Caco-2 (cell line): Measurements from ENCODE around the gene SULT1C4. TPM values are rescaled to one million over a fixed set of nuclear protein-coding genes. Genes with fewer than 3 reads are reported as not detected.

ENCODE experiments used
- BruUV-seq: library from RNA; stranded (reverse); fragments of 400-500 nt; replicated peaks from 2 replicates; lab custom pipeline; 2021; lab: Mats Ljungman, UMichigan
- CTCF ChIA-PET: fragments of 300-600 bp; sonication (Branson Sonifier 250); formaldehyde crosslinking; loops from one replicate; lab custom pipeline; 2022; ENCODE audit warnings: antibody characterized with exemption; lab: Charles Lee
- POLR2A ChIA-PET: fragments of 300-600 bp; sonication (Branson Sonifier 250); formaldehyde crosslinking; loops from one replicate; lab custom pipeline; 2022; ENCODE audit warnings: antibody characterized with exemption; lab: Charles Lee
- DNase-seq, 2 experiments: peaks; one replicate each; pipeline versions ENCODE4 v3.0.0 to v3.0.0-alpha.2; 2020 to 2022
- H3K27me3 ChIP-seq: replicated peaks from 2 replicates; pipeline ENCODE4 v1.6.0; 2011; ENCODE audit warnings: low read length; ENCODE audit not compliant: control insufficient read depth, insufficient read depth
- H3K36me3 ChIP-seq: 2 replicates; pipeline ENCODE4 v1.5.1; 2011; ENCODE audit warnings: low read length; ENCODE audit not compliant: control insufficient read depth, insufficient read depth
- H3K4me1 ChIP-seq: fragments of 250-450 bp; sonication (Bioruptor Pico); 2 replicates; pipeline ENCODE4 v1.5.1; 2020; ENCODE audit warnings: mild to moderate bottlenecking
- H3K4me3 ChIP-seq: 2 replicates; pipeline ENCODE4 v1.5.1; 2011; ENCODE audit warnings: low read depth, mild to moderate bottlenecking, control low read depth, low read length
- H3K9me3 ChIP-seq: fragments of 250-450 bp; sonication (Bioruptor Pico); 2 replicates; pipeline ENCODE4 v1.5.1; 2020; ENCODE audit warnings: mild to moderate bottlenecking, moderate library complexity
- H3K27ac Mint-ChIP-seq: one replicate; pipeline ENCODE4 v1.8.0; 2022; ENCODE audit warnings: mixed read lengths; ENCODE audit not compliant: unreplicated experiment
- H3K27me3 Mint-ChIP-seq: one replicate; pipeline ENCODE4 v1.8.0; 2022; ENCODE audit warnings: mixed read lengths; ENCODE audit not compliant: insufficient read depth, unreplicated experiment
- H3K36me3 Mint-ChIP-seq: one replicate; pipeline ENCODE4 v1.8.0; 2022; ENCODE audit warnings: mild to moderate bottlenecking, mixed read lengths; ENCODE audit not compliant: insufficient read depth, unreplicated experiment
- H3K4me1 Mint-ChIP-seq: one replicate; pipeline ENCODE4 v1.8.0; 2022; ENCODE audit warnings: low read depth, mixed read lengths; ENCODE audit not compliant: unreplicated experiment
- H3K4me3 Mint-ChIP-seq: one replicate; pipeline ENCODE4 v1.8.0; 2022; ENCODE audit warnings: mild to moderate bottlenecking, moderate library complexity, mixed read lengths; ENCODE audit not compliant: unreplicated experiment
- H3K9me3 Mint-ChIP-seq: one replicate; pipeline ENCODE4 v1.8.0; 2022; ENCODE audit warnings: mixed read lengths; ENCODE audit not compliant: unreplicated experiment
- CTCF ChIP-seq, 2 experiments: fragments of 200-600 bp in 1 of 2; IDR thresholded peaks; 1 replicate in 1 of 2; 2 replicates in 1 of 2; pipeline versions ENCODE4 v1.5.1 to v1.8.0; 2011 to 2022; ENCODE audit warnings: antibody characterized with exemption in 1 of 2, control low read depth in 1 of 2, inconsistent platforms in 1 of 2, low read depth in 1 of 2, low read length in 1 of 2, mild to moderate bottlenecking in 1 of 2, moderate library complexity in 1 of 2; ENCODE audit not compliant: insufficient read depth in 1 of 2, severe bottlenecking in 1 of 2, unreplicated experiment in 1 of 2
- intact Hi-C: fragments of 100-400 bp; cut with micrococcal nuclease; formaldehyde crosslinking; loops from one replicate; pipeline ENCODE4 v1.10.0; 2022; ENCODE audit not compliant: unreplicated experiment
- total RNA-seq: library from RNA; stranded (reverse); gene quantifications from 2 replicates; pipeline ENCODE4 v1.2.3, GENCODE V29; 2022

SULT1C4 gene
- total RNA-seq, 1 experiment from 2014 or later, result 4.0 TPM

- no peaks in the 10 kb centered on the region for H3K36me3 Mint-ChIP-seq
- H3K27ac Mint-ChIP-seq, result no peak overlapping the region
- DNase-seq, result no peak
- H3K4me1 Mint-ChIP-seq, result peaks cover 14% of the 10 kb centered on the region
- H3K36me3 ChIP-seq, result no peaks in the 10 kb centered on the region
- H3K4me3 ChIP-seq, result no peak overlapping the region
- H3K4me3 Mint-ChIP-seq, result no peak overlapping the region
- H3K4me1 ChIP-seq, result no peaks in the 10 kb centered on the region
- intact Hi-C loops, result no loop called here
- ChIA-PET POLR2A (no interaction called here), CTCF (no interaction called here)
- H3K9me3 Mint-ChIP-seq, result peaks cover 30% of the 10 kb centered on the region
- H3K27me3 ChIP-seq, result no peaks in the 10 kb centered on the region
- no peaks in the 10 kb centered on the region for H3K27me3 Mint-ChIP-seq
- TF ChIP-seq CTCF (IDR thresholded peaks at IDR 0.05; ENCODE audit: insufficient read depth in 1 of 2, low read depth in 1 of 2, low read length in 1 of 2, severe bottlenecking in 1 of 2, unreplicated experiment in 1 of 2), result no peak
- BruUV-seq, result no TSS peak
- 0 out of 2 replicates have a peak, but pooled peaks cover 3% of the 10 kb centered on the region for H3K9me3 ChIP-seq
Measured at GRCh38 chr2:108360776-108361468, 16.8 kb upstream of the SULT1C4 start.

GRCh38 chr2:108363024-108363907 is 14.5 kb upstream of the SULT1C4 start:
- POLR2A ChIA-PET, result no interaction called here
- peaks cover 30% of the 10 kb centered on the region for H3K9me3 Mint-ChIP-seq
- no TSS peak for BruUV-seq
- CTCF ChIA-PET, result no interaction called here
- no peaks in the 10 kb centered on the region for H3K27me3 Mint-ChIP-seq
- no peaks in the 10 kb centered on the region for H3K36me3 ChIP-seq
- TF ChIP-seq CTCF (IDR thresholded peaks at IDR 0.05; ENCODE audit: insufficient read depth in 1 of 2, low read depth in 1 of 2, low read length in 1 of 2, severe bottlenecking in 1 of 2, unreplicated experiment in 1 of 2), result no peak
- H3K36me3 Mint-ChIP-seq, result no peaks in the 10 kb centered on the region
- H3K4me3 ChIP-seq, result no peak overlapping the region
- H3K27ac Mint-ChIP-seq, result no peak overlapping the region
- DNase-seq, result no peak
- H3K4me1 ChIP-seq, result no peaks in the 10 kb centered on the region
- H3K4me1 Mint-ChIP-seq, result peaks cover 14% of the 10 kb centered on the region
- 0 out of 2 replicates have a peak, but pooled peaks cover 3% of the 10 kb centered on the region for H3K9me3 ChIP-seq
- H3K27me3 ChIP-seq, result no peaks in the 10 kb centered on the region
- no peak overlapping the region for H3K4me3 Mint-ChIP-seq
- intact Hi-C loops, result no loop called here

- CTCF ChIA-PET, result no interaction called here
- no TSS peak for BruUV-seq
- no peak overlapping the region for H3K27ac Mint-ChIP-seq
Measured at GRCh38 chr2:108363908-108364225, 13.9 kb upstream of the SULT1C4 start.

More at GRCh38 chr2:108363908-108364225, 13.9 kb upstream of the SULT1C4 start:
- H3K4me1 Mint-ChIP-seq, result peaks cover 14% of the 10 kb centered on the region
- 0 out of 2 replicates have a peak, but pooled peaks cover 3% of the 10 kb centered on the region for H3K9me3 ChIP-seq
- DNase-seq, result no peak
- H3K27me3 ChIP-seq, result no peaks in the 10 kb centered on the region
- POLR2A ChIA-PET, result no interaction called here
- no peak overlapping the region for H3K4me3 ChIP-seq
- intact Hi-C loops, result no loop called here
- H3K36me3 ChIP-seq, result no peaks in the 10 kb centered on the region
- no peak overlapping the region for H3K4me3 Mint-ChIP-seq
- no peaks in the 10 kb centered on the region for H3K27me3 Mint-ChIP-seq
- peaks cover 30% of the 10 kb centered on the region for H3K9me3 Mint-ChIP-seq
- H3K36me3 Mint-ChIP-seq, result no peaks in the 10 kb centered on the region
- H3K4me1 ChIP-seq, result no peaks in the 10 kb centered on the region
- TF ChIP-seq CTCF (IDR thresholded peaks at IDR 0.05; ENCODE audit: insufficient read depth in 1 of 2, low read depth in 1 of 2, low read length in 1 of 2, severe bottlenecking in 1 of 2, unreplicated experiment in 1 of 2), result no peak
